Measurements from ENCODE around the gene MASP1.

Gene MASP1

GRCh38 chr3:187292631-187293515 is 1.3 kb upstream of the MASP1 start:
- DNase-seq = no peak

DNA sequence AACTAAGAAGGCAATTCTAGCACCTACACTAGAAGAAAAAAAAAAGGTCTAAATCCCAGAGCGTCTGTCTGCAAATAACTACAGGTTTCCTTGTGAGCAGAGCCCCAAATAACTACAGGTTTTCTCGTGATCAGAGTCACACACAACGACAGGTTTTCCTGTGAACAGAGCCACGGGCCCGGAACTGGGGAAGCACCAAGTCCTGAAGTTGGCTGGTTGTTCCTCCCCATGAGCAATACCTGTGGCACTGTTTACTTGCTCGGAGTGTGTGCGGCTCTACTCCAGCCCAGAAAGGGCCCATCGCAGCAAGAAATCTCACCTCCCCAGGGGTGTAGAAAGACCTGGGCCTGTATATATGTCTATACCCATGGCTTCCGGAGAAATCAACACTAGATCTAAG is 644 bp upstream of the MASP1 start:
- DNase-seq = no peak

DNA sequence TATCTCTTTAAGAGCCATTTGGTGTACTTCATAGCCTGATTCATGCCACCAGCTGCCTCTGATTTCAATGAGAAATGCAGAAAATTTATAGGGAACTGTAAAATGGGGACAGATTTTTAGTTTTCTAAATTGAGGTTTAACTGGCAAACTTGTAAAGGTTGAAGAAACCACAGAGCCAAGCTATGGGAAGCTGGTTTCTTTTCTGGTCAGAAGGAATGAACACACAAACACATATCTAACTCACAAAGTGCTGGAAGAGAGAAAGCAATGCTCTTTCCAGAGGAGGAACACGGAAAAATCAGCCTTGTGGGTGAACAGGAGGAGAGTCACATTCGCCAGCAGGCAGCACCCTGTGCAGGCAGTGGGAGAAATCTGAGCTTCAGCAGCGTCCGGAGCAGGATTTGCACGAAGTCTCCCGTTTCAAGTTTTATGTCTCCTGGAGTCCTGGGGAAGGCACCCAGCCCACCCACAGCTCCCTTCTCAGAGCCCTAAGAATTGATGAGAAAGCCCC is 481 bp downstream of the MASP1 start:
- DNase-seq = no peak

DNA sequence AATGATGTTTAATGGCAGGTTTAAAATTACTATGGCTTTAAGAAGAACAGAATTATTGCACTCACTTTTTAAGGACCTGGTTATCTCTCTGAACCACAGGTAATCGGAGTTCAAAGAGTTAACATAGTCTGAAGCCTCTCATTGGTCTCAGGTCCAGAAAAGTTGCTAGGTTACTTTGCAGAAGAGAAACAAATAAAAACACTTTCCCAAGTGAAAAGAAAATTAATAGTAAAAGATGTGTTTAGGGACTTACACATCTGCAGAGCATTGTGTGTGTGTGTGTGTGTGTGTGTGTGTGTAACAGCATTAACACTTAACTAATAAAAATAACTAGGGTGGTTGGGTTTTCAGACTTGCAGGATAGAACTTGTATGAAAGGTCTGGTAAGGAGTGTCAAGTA is 1.0 kb downstream of the MASP1 start:
- DNase-seq = no peak

- DNase-seq = no peak
These were observed 2.5 kb downstream of the MASP1 start for GRCh38 chr3:187288855-187289605.

DNA sequence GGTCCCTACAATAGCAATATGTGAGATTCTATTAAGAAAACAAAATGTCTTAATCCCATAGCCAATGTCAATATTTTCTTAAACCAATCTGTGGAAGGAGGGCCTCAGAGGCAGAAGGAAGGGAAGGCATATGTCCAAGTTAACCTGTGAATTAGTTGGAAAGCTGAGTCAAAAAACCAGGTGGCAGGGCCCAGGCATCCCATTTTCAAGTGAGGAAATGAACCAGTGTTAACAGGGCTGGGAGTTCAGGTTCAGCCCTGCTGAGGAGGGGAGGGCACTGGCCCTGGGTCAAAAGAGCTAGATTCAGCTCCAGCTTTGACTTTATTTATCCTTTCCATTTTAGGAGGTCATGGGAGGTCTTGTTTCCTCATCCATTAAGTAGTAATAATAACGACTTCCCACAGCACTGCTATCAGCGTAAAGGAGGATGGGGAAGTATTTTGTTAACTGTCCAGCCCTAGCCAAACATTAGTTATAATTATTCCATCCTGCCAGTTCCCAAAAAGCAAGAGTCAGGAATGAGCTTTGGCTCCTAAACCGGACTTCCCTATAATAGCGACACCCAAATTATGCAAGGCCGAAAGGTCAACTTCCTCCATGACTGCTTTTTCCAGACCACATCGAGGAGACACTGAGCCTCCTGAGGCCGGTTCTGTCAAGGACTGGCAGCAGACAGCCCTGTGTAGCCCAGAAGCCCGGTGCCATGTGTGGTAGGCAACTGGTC is 3.2 kb downstream of the MASP1 start:
- no peak for DNase-seq

DNA sequence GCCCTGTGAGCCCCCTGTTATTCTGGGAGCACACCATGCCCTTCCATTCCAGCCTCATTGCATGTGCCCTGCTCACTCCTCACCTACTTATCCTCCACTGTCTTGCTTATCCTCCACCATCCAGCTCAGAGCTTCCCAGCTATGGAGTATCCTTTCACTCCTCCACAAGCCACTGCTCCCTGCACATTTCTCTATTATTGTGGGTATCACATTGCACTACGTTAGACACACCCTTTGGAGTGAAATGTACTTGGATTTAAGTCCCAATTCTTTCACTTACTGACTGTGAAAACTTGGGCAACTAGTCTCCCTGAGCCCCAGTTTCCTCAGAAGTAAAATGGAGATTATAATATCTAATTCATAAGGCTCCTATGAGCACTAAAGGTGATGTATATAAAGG is 4.3 kb downstream of the MASP1 start:
- no peak for DNase-seq

DNA sequence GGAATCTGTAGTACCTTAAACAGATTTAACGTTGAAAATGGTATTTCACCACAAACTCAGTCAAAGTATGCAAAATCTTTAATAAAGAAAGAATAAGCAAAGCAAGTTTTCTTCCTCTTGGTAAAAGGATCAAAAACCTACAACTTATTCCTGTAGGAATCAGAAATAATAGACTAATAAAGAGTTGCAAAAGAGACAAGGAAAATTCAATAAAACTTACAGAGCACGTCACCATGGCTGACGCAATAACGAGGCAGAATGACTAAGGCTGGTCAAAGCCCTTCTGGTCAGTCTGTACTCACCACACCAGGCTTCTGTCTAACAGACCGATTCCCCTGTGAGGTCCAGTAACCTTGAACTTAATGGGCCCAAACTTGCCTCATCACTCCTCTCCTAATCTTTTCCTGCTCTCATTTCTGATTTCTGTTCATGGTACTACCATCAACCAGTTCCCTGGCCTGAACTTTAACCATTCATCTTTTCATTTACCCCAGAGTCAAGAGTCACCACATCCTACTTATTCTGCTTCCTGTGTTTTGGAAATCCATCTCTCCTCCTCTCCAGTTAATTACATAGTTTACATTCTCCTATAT is 5.0 kb downstream of the MASP1 start:
- no peak for DNase-seq

GRCh38 chr3:187281191-187281714 is 10.3 kb downstream of the MASP1 start:
- no peak for DNase-seq

DNA sequence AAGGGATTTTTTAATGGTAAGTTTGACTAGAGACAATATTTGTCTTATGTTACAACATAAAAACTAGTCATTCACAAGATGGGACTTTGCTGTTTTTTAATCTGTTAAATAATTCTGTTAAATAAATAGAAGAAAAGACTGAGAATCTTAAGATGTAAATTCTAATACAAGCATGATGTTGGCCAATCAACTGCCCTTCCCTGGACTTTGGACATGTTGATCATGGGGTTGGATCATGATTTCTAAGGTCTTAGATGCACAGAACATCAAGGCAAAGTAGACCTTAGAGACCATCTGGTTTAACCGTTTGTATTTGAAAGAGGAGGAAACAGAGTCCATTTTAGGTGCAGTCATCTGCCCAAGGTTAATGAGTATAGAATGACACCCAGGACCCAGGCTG is 10.9 kb downstream of the MASP1 start:
- no peak for DNase-seq

GRCh38 chr3:187277129-187277462 is 14.4 kb downstream of the MASP1 start:
- DNase-seq = no peak

DNA sequence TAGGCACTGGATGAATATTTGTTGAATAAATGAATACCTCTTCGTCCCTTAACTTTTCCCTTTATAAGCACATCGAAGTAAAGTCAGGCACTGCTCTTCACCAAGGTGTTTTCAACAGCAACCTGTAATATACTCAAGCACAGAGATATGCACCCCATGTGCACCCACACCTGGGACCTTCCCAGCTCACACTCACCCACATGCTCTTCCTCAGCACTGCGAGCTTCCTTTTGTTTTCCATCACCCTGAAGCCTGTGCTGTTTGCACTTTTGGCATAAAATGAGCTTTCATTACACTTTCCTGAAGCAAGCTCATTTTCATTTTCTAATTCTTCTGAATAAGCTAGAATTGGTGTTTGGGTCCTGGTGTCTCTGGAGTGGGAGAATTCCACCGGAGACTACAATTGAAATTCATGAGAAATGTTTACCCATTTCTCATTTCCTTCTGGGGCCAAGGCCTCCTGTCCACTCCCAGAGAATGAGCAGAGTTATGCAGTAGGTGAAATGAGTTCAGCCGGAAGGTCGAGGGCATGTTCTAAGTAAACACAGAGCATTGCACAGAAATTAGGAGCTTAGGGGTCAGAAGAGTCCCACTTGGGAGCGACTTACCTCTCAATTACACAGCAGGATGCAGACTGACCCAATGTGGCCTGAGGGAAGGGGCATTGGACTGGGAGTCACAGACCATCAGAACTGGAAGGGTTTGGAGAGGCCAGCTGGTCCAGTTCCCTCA is 15.0 kb downstream of the MASP1 start:
- DNase-seq = no peak

GRCh38 chr3:187274977-187275338 is 16.6 kb downstream of the MASP1 start:
- DNase-seq = no peak

GRCh38 chr3:187274315-187274976 is 17.1 kb downstream of the MASP1 start:
- DNase-seq = no peak

- no peak for DNase-seq
These were observed 20.0 kb downstream of the MASP1 start for GRCh38 chr3:187271582-187271981.

DNA sequence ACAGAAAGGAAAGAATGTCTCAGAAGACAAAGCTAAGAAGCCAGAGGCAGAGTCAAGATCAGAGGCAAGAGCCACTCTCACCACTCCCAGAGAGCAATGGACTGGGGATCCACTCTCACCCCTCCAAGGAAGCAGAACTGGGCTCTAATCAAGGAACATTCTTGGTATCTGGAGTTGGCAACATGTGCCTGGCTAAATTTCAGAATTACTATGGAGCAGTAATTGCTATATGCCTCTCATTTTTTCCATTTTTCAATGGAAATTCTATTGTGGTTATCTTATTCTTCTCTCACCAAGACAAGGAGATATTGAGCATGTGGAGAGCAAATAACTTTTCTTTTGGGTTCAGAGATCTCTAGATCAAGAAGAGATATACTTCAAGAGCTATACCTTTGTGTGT is 22.1 kb downstream of the MASP1 start:
- DNase-seq = no peak

- no peak for DNase-seq
These were observed 24.2 kb downstream of the MASP1 start for GRCh38 chr3:187267306-187267705.

DNA sequence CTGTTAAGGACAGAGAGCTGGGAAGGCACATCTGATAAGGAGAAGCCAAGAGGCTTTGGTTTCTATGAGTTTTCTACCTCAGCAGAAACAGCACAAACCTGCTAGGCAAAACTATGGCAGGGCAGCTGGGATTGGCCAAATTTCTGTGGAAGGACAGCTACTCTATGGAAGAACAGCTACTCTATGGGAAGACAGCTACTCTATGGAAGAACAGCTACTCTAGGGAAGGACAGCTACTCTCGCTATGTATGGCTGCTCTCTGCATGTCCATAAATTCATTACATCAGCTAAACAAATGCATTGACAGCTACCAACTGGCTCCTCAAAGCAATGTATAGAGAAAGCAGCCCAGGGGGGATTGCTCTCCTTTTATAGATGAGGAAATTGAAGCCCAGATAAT is 24.8 kb downstream of the MASP1 start:
- no peak for DNase-seq

DNA sequence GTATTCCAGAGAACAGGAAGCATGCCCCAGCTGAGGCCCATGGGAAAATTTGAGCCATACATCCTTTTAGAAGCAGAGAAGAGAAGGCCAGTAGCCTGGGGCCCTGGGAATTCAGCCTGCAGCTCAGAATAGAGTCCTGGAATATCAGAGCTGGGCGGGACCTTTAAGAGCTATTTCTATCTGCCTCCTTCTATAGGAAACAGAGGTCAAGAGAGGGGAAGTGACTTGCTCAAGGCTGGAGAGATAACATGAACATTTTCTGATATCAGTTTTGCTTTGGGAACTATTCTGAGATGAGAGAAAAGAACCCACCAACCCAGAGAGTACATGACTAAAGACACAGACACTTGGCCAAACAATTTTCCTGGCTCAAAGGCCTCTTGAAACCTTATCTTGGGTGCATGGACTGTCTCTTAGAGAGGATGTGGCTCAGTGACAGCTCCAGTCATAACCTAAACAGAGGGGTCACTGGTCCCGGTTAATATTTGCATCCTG is 26.0 kb downstream of the MASP1 start:
- DNase-seq = no peak

- DNase-seq = no peak
These were observed 26.6 kb downstream of the MASP1 start for GRCh38 chr3:187264911-187265310.

GRCh38 chr3:187264021-187264420 is 27.5 kb downstream of the MASP1 start:
- no peak for DNase-seq

Data from SW 1271 (cell line).